Hematopoietic multipotent progenitor cell treated with erythropoietin and hydrocortisone succinate and interleukin-3 and kit ligand, for 4 days (in vitro differentiated cells): ENCODE measurements around the gene REPIN1.

Source experiments
- DNase-seq: peaks from one replicate; pipeline ENCODE4 v3.0.0-alpha.2; 2015

Gene REPIN1

GRCh38 chr7:150337659-150338081, 31.0 kb upstream of the REPIN1 start:
- no peak for DNase-seq

- no peak for DNase-seq
These were observed 30.3 kb upstream of the REPIN1 start for GRCh38 chr7:150338166-150338829.

GRCh38 chr7:150339409-150339809, 29.2 kb upstream of the REPIN1 start:
- peak; percentile 43 for DNase-seq

- peak; percentile 60 for DNase-seq
These were observed 28.4 kb upstream of the REPIN1 start for GRCh38 chr7:150340024-150340749.

GRCh38 chr7:150340875-150341262, 27.8 kb upstream of the REPIN1 start:
- no peak for DNase-seq

- DNase-seq: no peak
These were observed 27.1 kb upstream of the REPIN1 start, which contains the start of gene RARRES2 for GRCh38 chr7:150341263-150342120. Gene RARRES2 (minus strand): TSS chr7:150341629. CDS start chr7:150340609, 1,020 bp downstream.

- DNase-seq: no peak
These were observed 26.6 kb upstream of the REPIN1 start for GRCh38 chr7:150342121-150342408.

GRCh38 chr7:150343225-150343624, 25.4 kb upstream of the REPIN1 start:
- no peak for DNase-seq

- DNase-seq: no peak
These were observed 24.3 kb upstream of the REPIN1 start for GRCh38 chr7:150344299-150344698.

GRCh38 chr7:150345012-150345411, 23.6 kb upstream of the REPIN1 start:
- no peak for DNase-seq

- DNase-seq: no peak
These were observed 21.7 kb upstream of the REPIN1 start for GRCh38 chr7:150346922-150347321.

- no peak for DNase-seq
These were observed 16.9 kb upstream of the REPIN1 start for GRCh38 chr7:150351587-150352194.

GRCh38 chr7:150355666-150356059, 13.0 kb upstream of the REPIN1 start:
- DNase-seq: no peak

- DNase-seq: peak; percentile 77
These were observed 12.2 kb upstream of the REPIN1 start for GRCh38 chr7:150356265-150356897.

GRCh38 chr7:150357270-150357669, 11.4 kb upstream of the REPIN1 start:
- DNase-seq: peak; percentile 80

- DNase-seq: no peak
These were observed 10.7 kb upstream of the REPIN1 start for GRCh38 chr7:150357771-150358427.

GRCh38 chr7:150358433-150358832, 10.2 kb upstream of the REPIN1 start:
- DNase-seq: no peak

- no peak for DNase-seq
These were observed 9.5 kb upstream of the REPIN1 start for GRCh38 chr7:150358988-150359621.

GRCh38 chr7:150359622-150360362, 8.8 kb upstream of the REPIN1 start:
- no peak for DNase-seq

- DNase-seq: no peak
These were observed 8.1 kb upstream of the REPIN1 start for GRCh38 chr7:150360363-150361058.
